Ureter (tissue), 1 donor: ENCODE measurements around the gene CNNM3. TPM values are rescaled to one million over a fixed set of nuclear protein-coding genes. Genes with fewer than 3 reads are reported as not detected.

ENCODE experiments used
- DNase-seq: peaks from one replicate; pipeline ENCODE4 v3.0.0-alpha.2; 2020; ENCODE audit warnings: low spot score
- total RNA-seq: library from RNA; stranded (reverse); gene quantifications from one replicate; pipeline ENCODE4 v1.2.4, GENCODE V29; 2023
- donor health status: DM: yes; HTN: yes; CAD: no.

Gene CNNM3
- total RNA-seq, 1 donor from 2014 or later, result 18.9 TPM

DNA sequence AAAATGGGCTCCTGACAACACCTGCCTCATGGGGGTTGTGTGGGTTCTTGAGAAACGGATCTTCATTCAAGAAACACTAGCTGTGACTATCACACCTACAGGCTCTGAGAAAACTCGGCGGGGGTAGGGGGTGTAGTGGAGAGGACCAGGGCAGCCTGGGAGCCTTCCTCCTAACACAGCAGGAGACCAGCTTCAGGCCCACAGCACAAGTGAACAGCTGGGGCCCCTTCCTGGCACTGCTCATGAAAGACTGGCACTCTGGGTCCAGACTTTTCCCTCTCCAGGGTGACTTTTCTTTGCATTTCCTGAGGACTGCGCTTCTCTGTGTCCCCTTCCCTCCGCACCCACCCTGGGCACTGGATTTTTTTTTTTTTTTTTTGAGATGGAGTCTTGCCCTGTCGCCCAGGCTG is 61.0 kb downstream of the CNNM3 start:
- DNase-seq, result no peak

DNA sequence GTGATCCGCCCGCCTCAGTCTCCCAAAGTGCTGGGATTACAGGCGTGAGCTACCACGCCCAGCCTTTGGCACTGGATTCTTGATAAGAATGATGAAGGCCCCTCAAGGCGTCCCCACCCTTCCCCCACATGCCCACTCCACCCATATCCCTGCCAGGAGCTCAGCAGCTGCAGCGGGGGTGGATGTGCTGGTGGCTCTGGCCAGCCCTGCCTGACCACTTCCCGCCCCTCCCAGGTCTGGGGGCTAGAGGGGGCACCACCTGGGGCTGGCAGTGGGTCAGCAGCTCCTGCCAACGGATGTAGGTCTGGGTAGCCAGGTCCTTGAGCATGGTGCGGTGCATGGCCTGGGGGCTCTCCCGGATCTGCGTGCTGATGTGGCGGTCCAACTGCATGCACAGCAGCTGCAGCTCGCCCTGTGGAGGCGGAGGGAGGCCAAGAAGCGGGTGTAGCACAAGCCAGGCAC is 61.6 kb downstream of the CNNM3 start:
- no peak for DNase-seq

DNA sequence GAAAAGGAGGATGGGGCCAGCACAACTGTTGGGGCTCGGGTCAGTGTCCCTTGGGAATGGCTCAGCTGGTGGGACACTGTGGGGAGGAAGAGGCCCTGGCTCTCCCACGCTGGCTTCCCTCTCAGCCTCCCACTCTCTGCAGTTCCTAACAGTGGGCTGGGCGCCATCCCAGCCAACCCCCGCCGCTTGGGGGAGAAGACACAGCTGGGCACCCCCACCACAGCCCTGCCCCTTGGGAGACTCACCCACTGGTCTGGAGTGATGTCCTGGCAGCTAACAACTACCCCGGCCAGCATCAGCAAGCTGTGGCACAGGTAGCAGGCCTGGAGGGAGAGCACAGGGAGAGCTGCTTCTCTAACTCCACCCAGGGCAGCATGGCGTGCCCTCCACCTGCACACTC is 62.1 kb downstream of the CNNM3 start:
- no peak for DNase-seq

DNA sequence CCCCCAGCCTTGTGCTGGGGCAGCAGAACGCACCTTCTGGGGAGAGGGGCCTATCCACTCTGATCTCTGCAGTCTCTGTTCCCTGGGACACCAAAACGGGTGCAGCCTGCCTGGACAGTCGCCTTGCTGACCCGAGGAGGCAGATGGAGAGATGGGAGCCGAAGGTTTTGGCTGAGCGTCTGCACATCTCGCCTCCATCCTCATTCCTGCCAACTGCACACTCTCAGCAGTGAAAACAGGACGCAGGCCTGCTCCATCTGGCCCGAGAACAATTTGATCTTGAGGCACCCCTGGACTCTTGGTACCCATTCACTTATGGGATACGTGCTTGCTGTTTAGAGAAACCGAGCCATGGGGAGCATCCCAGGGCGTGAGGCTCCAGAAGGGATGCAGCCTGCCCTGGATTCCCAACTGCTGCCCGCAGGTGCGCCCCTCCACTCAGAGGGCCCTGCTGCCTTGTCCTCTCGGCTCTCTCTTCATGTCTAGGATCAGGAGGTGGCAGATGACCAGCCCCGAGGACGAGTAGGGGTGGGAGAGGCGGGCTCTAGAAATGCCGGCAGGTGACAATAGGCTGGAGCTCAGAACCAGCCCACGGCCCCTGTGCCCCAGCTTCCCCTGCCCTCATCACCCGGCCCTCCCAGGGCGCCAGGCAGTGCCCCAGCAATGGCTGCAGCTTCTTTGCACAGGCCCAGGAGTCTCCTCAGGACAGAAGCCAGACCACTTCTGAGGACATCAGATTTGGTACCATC is 62.9 kb downstream of the CNNM3 start:
- no peak for DNase-seq

DNA sequence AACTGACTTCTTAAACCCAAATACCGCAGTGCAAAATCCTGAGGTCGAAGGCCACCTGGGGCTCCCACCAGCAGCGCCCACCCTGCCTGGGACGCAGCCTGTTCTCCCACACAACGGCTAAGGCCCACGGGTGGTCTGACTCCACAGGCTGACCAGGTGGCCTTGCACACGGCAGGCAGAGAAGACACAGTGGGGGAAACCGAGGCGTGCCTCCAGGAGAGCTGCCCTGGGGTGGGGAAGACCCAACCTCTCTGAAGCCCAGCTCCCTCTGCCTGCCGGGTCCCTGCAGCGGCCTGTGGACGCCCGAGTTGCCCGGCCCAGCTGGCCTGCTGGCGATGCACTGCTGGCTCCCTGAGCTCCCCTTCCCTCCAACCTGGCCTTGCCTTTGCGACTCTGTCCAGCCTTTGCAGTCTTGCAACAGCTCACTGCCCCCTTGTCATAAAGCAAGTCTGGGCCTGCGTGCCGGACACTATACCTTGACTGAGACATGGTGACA is 63.5 kb downstream of the CNNM3 start:
- DNase-seq, result no peak

DNA sequence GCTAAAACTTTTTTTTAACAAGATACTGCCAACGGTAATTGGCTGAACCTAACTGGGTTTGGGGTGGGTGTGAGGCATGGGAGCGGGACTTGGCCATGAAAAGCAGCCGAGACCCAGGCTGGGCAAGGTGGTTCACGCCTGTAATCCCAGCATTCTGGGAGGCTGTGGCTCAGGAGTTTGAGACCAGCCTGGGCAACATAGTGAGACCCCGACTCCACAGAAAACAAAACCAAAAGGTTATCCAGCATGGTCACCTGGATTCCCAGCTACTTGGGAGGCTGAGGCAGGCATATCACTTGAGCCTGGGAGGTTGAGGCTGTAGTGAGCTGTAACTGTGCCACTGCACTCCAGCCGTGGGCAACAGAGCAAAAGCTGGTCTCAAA is 64.8 kb downstream of the CNNM3 start:
- DNase-seq, result no peak

DNA sequence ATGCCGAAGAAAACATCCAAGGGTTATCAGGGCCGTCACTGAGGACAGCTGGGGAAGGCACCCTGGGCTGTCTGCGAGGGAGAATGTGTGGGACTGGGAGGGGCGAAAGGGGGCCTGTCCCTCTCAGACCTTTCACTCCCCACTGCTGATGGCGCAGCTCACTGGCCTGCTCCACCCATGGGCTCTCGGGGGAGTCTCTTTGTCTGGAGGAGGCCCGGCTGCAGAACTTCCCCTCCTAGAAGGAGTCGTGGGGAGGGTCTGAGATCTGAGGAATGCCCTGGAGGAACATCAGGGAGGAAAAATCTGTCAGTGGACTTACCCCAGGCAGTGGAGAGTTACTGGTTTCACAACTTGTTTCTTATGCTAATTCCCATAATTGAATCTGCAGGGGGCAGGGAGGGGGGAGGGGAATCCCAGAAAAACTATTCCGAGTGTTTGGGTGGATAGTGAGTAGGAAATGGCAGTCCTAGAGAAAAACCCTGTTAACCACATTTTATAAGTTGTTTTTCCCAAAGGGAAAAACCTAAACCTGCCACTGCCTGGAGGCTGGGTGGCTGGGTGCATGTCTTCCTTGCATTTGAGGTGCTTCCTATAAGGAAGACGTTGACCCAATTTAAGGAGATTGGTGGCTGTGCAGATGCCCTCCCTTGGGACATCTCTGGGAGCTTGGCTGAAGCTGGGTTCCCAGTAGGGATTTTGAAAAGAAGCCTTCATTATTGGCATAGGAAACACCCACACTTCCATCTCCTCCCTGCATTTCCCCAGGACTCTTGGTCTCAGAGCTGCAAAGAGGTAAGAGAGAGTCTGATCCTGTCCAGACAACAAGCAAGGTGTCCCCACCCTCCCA is 65.5 kb downstream of the CNNM3 start:
- no peak for DNase-seq

DNA sequence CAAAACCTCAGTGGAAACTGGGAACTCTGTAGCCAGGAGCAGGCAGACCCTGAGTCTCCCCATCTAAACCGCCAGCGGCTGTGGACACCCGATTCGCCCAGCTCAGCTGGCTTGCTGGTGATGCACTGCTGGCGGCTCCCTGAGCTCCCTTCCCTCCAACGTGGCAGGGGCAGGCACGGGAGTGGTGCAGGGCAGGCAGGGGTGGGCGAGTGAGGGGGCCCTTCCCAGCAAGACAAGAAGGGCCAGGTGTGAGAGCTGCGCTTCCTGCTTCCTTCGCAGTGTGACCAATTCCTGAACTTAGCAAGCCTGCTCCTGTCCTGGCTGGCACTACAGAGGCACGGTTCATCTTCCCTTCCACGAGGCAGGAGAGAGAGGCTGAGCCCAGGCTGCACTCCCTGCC is 66.2 kb downstream of the CNNM3 start:
- DNase-seq, result peak; percentile 67

DNA sequence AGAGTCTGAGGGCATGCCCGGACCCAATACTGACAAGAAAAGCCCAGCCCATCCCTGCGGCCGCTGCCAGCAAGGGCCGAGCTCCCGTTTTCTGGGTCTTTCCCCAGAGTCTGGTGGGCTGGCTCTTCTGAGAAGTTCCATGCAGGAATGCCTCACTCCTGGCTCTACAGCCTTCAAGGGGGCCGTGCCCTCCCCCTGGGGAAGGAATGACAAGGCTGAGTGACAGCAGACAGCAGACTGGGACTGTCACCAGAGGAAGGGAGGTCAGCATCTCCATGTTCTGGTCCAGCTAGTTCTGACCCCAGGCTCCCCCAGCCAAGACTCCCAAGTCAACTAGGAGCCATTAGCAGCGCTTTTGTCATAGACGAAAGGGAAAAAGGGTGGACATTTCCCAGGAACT is 66.8 kb downstream of the CNNM3 start:
- no peak for DNase-seq

DNA sequence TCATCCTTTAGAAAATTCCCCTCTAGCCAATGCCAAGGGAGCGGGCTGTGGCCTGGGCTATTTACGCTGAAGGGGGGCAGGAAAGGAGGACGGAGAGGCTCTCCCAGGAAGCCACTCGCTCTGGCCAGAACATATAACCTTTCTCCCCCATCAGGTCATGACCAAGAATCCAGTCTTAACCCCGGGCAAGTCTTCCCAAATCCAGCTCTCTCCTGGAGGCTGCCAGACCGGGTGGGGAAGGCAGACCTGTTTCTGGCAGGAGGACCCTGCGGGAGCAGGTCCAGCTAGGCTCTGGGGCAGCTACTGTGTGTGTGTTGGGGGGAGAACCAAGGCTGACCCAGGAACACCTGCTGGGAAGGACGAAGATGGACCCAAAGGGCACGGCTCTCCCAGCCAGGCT is 67.2 kb downstream of the CNNM3 start:
- DNase-seq, result no peak

Other genes starting within 250 kb of the CNNM3 start
- 57.2 TPM for gene KANSL3, start 178.0 kb upstream of the CNNM3 start, total RNA-seq
- gene FER1L5, start 173.5 kb upstream of the CNNM3 start, total RNA-seq, result 1.1 TPM
- 19.1 TPM for gene LMAN2L, start 76.2 kb upstream of the CNNM3 start, total RNA-seq
- 16.0 TPM for gene CNNM4, start 55.4 kb upstream of the CNNM3 start, total RNA-seq
- gene ANKRD23, start 27.8 kb downstream of the CNNM3 start, total RNA-seq, result 10.2 TPM
- 13.0 TPM for gene ANKRD39, start 41.7 kb downstream of the CNNM3 start, total RNA-seq
- 58.0 TPM for gene SEMA4C, start 53.8 kb downstream of the CNNM3 start, total RNA-seq
- 1.0 TPM for gene FAM178B, start 170.3 kb downstream of the CNNM3 start, total RNA-seq